Type B pancreatic cell (in vitro differentiated cells): Measurements from ENCODE around the gene FAF1. TPM values are rescaled to one million over a fixed set of nuclear protein-coding genes. Genes with fewer than 3 reads are reported as not detected.

Experiments
- DNase-seq: peaks from one replicate; pipeline ENCODE4 v3.0.0; 2021; ENCODE audit warnings: mixed read lengths; ENCODE audit not compliant: unreplicated experiment; ENCODE audit errors: extremely low spot score
- H3K27ac Mint-ChIP-seq: 2 replicates; pipeline ENCODE4 v1.8.0; 2021; ENCODE audit warnings: mild to moderate bottlenecking, mixed read lengths
- H3K27me3 Mint-ChIP-seq: 2 replicates; pipeline ENCODE4 v1.8.0; 2021; ENCODE audit warnings: mixed read lengths
- H3K36me3 Mint-ChIP-seq: 2 replicates; pipeline ENCODE4 v1.8.0; 2021; ENCODE audit warnings: mixed read lengths
- H3K4me1 Mint-ChIP-seq: one replicate; pipeline ENCODE4 v1.8.0; 2021; ENCODE audit warnings: mixed read lengths; ENCODE audit not compliant: unreplicated experiment
- H3K4me3 Mint-ChIP-seq: 2 replicates; pipeline ENCODE4 v1.8.0; 2021; ENCODE audit warnings: mild to moderate bottlenecking, mixed read lengths
- H3K9me3 Mint-ChIP-seq: 2 replicates; pipeline ENCODE4 v1.8.0; 2021; ENCODE audit warnings: mixed read lengths
- total RNA-seq: library from RNA; stranded (reverse); gene quantifications from 2 replicates; pipeline ENCODE4 v1.2.1, GENCODE V29; 2021; ENCODE audit warnings: low replicate concordance
- TF ChIP-seq, protein P1 (sequence below): fragments of 200-600 bp; sonication (generic); conservative IDR thresholded peaks from 2 replicates; pipeline ENCODE4 v1.5.0; 2021; ENCODE audit warnings: antibody characterized with exemption, mild to moderate bottlenecking

The FAF1 gene
- total RNA-seq, 1 donor from 2014 or later = 49.9 TPM

DNA sequence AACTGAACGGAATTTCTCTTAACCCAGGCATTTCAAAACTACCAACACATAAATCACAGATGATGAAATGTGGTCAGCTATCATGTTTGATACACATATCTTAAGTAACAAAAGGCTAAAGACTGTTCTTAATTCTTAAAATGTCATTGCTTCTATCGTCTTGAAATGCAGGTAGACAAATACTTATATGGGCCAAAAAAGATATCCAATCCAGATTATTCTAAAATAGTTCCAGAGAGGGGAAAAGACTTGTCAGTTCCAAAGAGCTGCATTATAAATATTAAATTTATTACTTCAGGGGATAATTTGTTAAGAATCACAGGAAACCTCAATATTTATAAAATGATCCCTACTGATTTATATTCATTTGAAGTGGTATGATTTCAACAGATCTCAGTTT is 259.4 kb downstream of the FAF1 start:
- no peak for DNase-seq
- TF ChIP-seq, protein P1, sequence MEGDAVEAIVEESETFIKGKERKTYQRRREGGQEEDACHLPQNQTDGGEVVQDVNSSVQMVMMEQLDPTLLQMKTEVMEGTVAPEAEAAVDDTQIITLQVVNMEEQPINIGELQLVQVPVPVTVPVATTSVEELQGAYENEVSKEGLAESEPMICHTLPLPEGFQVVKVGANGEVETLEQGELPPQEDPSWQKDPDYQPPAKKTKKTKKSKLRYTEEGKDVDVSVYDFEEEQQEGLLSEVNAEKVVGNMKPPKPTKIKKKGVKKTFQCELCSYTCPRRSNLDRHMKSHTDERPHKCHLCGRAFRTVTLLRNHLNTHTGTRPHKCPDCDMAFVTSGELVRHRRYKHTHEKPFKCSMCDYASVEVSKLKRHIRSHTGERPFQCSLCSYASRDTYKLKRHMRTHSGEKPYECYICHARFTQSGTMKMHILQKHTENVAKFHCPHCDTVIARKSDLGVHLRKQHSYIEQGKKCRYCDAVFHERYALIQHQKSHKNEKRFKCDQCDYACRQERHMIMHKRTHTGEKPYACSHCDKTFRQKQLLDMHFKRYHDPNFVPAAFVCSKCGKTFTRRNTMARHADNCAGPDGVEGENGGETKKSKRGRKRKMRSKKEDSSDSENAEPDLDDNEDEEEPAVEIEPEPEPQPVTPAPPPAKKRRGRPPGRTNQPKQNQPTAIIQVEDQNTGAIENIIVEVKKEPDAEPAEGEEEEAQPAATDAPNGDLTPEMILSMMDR = no peak
- Mint-ChIP-seq H3K9me3 (no peaks in the 10 kb centered on the region), H3K36me3 (no peaks in the 10 kb centered on the region), H3K27ac (no peak overlapping the region), H3K4me1 (peaks cover 11% of the 10 kb centered on the region), H3K27me3 (no peaks in the 10 kb centered on the region), H3K4me3 (no peak overlapping the region)

DNA sequence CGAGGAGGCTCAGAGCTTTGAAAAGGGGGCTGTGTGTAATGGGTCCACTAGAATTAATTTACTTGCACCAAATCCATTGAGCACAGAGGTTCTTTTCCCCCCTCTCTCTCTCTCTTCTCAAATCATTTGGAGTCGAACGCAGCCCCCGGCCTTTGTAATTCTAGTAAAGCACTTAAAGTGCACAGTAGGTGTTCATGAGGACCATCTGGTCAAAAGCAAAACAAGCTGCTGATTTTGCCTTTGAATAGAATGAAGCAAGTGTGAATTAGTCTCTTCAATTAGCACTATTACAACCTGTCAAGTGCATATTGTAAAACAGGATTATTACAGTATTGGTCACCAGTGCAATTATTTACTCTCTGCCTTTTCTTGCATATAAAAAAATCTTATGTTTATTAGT is 259.9 kb downstream of the FAF1 start:
- Mint-ChIP-seq H3K4me3 (no peak overlapping the region), H3K27me3 (no peaks in the 10 kb centered on the region), H3K9me3 (no peaks in the 10 kb centered on the region), H3K36me3 (no peaks in the 10 kb centered on the region), H3K4me1 (peaks cover 11% of the 10 kb centered on the region), H3K27ac (no peak overlapping the region)
- TF ChIP-seq, protein P1 = no peak
- no peak for DNase-seq

DNA sequence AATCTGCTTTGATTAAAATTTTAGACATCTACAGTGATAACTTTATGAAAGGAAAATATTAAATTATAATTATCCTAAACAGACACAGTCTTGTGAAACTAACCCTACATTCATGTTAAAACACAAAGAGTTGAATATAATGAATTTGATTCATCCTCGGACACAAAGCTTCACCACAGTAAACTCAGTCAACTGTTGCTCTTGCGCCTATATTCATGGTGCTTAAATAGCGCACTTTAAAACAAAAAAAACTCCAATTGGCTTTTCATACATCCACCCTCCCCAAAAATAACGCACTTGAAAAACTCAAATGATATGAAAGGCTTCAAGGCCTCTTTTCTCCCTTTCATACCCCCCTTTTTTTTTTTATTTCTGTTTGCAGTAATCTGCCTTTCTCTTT is 260.3 kb downstream of the FAF1 start:
- Mint-ChIP-seq H3K4me3 (no peak overlapping the region), H3K4me1 (peaks cover 11% of the 10 kb centered on the region), H3K36me3 (no peaks in the 10 kb centered on the region), H3K9me3 (no peaks in the 10 kb centered on the region), H3K27me3 (no peaks in the 10 kb centered on the region), H3K27ac (no peak overlapping the region)
- DNase-seq = no peak
- TF ChIP-seq, protein P1 = no peak

DNA sequence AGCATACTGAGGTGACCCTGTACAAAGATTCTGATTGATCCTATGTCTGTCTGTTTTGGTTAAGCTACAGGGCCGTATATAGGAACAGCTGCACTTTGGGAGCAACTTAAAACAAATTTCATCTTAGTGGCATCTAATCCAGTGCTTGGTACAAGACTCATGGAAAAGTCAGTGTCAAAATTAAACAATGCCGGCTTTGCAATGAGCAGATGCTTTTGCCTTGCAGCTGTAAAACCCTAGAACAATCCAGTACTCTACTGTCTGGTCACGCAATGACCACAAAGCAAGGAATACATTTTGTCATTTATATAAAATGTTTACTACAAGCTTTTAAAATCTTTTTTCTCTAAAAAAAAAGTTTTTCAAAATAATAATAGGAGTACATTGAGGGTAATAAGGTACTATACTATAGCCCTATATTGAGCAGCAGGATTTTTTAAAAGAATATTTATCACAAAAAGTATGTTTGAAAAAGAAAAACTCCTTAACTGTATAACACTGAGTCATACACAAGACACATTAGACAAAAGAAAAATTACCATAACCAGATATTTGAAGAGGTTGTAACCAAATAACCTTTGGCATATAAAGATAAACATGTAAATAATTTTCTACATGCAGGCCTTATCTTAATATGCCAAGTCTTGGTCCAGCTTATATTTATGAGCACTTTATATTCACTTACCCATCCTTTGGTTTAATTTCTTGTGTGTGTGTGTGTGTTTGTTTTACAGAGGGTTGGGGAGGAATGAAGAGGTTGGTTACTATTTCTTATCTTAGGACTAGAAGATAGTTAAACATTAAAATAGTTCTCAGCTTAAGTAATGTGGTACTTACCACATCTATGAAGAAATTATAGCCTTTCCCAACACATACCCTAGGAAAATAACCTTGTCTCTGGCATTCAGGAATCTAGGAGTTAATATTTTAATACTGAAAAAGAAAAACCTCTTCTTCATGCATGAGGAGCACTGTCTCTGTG is 262.3 kb downstream of the FAF1 start:
- H3K27me3 Mint-ChIP-seq = no peaks in the 10 kb centered on the region
- H3K36me3 Mint-ChIP-seq = no peaks in the 10 kb centered on the region
- TF ChIP-seq, protein P1 = no peak
- no peak for DNase-seq
- peaks cover 6% of the 10 kb centered on the region for H3K4me1 Mint-ChIP-seq
- no peaks in the 10 kb centered on the region for H3K9me3 Mint-ChIP-seq
- H3K4me3 Mint-ChIP-seq = no peak overlapping the region
- H3K27ac Mint-ChIP-seq = no peak overlapping the region

DNA sequence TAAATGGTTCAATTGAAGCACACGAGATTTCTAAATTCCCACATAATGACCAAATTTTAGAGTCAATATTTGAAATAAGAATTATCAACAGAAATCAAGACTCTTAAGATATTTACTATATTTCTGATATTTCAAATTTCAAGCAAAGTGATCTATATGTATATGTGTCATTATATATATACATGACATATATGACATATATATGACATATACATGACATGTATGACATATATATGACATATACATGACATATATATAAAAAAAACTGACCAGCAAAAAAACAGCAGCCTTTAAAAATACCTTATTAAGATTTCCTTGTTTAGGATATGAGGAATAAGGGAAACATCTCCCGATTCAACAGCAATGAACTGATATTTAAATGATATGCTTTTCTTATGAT is 266.2 kb downstream of the FAF1 start:
- no peaks in the 10 kb centered on the region for H3K9me3 Mint-ChIP-seq

More for the DNA sequence above, 266.2 kb downstream of the FAF1 start:
- Mint-ChIP-seq H3K36me3 (peaks cover 9% of the 10 kb centered on the region), H3K4me1 (no peaks in the 10 kb centered on the region), H3K27ac (no peak overlapping the region), H3K27me3 (no peaks in the 10 kb centered on the region), H3K4me3 (no peak overlapping the region)
- TF ChIP-seq, protein P1 = no peak
- no peak for DNase-seq
